Activated naive CD4-positive, alpha-beta T cell treated with anti-CD3 and anti-CD28 coated beads, Interleukin-2, amount 10 ng/mL, durations not matched to agents 7 days and 5 days (primary cell): ENCODE results near the gene CPSF2.

Experiments used
- CTCF ChIA-PET: fragments of 350-600 bp; sonication (Branson Sonifier 250); formaldehyde crosslinking; loops from one replicate; lab custom pipeline; 2021; ENCODE audit warnings: antibody characterized with exemption; lab: Charles Lee
- DNase-seq: peaks from one replicate; pipeline ENCODE4 v3.0.0-alpha.2; 2020
- H3K27ac Mint-ChIP-seq: one replicate; pipeline ENCODE4 v1.8.0; 2021; ENCODE audit warnings: mild to moderate bottlenecking, moderate library complexity, mixed read lengths
- H3K27me3 Mint-ChIP-seq: one replicate; pipeline ENCODE4 v1.8.0; 2021; ENCODE audit warnings: mild to moderate bottlenecking, mixed read lengths
- H3K36me3 Mint-ChIP-seq: one replicate; pipeline ENCODE4 v1.8.0; 2021; ENCODE audit warnings: mixed read lengths
- H3K4me1 Mint-ChIP-seq: one replicate; pipeline ENCODE4 v1.8.0; 2021; ENCODE audit warnings: mixed read lengths
- H3K4me3 Mint-ChIP-seq: one replicate; pipeline ENCODE4 v1.8.0; 2021; ENCODE audit warnings: mild to moderate bottlenecking, moderate library complexity, mixed read lengths
- H3K9me3 Mint-ChIP-seq: one replicate; pipeline ENCODE4 v1.8.0; 2021; ENCODE audit warnings: mixed read lengths

Gene CPSF2

GRCh38 chr14:92121670-92122350 is at the start of gene CPSF2, which contains the start of gene NDUFB1:
CPSF2 (plus strand) TSS chr14:92121969; CDS start chr14:92130985, 9,016 bp downstream.
NDUFB1 (minus strand) TSS chr14:92121706; CDS start chr14:92117637, 4,069 bp downstream.
- H3K27ac Mint-ChIP-seq, result peak within 1 kb of the TSS; percentile 98
- CTCF ChIA-PET, result interaction anchor here (0.5 to 1.7 kb wide), 3 partner anchors 16 to 230 kb away, joined by 3 to 8 read pairs (median 4); partner anchors contain the start of gene ATXN3
- H3K27me3 Mint-ChIP-seq, result no peaks in the 10 kb centered on the region
- H3K36me3 Mint-ChIP-seq, result peaks cover 33% of the 10 kb centered on the region
- peak within 1 kb of the TSS; percentile 91 for H3K4me3 Mint-ChIP-seq
- peak; percentile 92 for DNase-seq
- H3K9me3 Mint-ChIP-seq, result no peaks in the 10 kb centered on the region
- peaks cover 41% of the 10 kb centered on the region for H3K4me1 Mint-ChIP-seq

- Mint-ChIP-seq H3K36me3 (peaks cover 12% of the 10 kb centered on the region), H3K9me3 (no peaks in the 10 kb centered on the region), H3K4me1 (no peaks in the 10 kb centered on the region), H3K27ac (no peak overlapping the region), H3K27me3 (no peaks in the 10 kb centered on the region), H3K4me3 (no peak overlapping the region)
- no peak for DNase-seq
- CTCF ChIA-PET, result interaction anchor here (1.4 kb wide), 1 partner anchor 12 kb away, joined by 3 read pairs; no protein-coding TSS in a partner anchor
Measured at GRCh38 chr14:92074555-92074954, 47.2 kb upstream of the CPSF2 start.

- H3K4me3 Mint-ChIP-seq, result no peak overlapping the region
- H3K9me3 Mint-ChIP-seq, result no peaks in the 10 kb centered on the region
- CTCF ChIA-PET, result interaction anchor here (1.5 kb wide), 1 partner anchor 18 kb away, joined by 4 read pairs; the partner anchor contains the start of gene ATXN3
Measured at GRCh38 chr14:92088494-92088893, 33.3 kb upstream of the CPSF2 start.

GRCh38 chr14:92093320-92093719 is 28.4 kb upstream of the CPSF2 start:
- Mint-ChIP-seq H3K27ac (no peak overlapping the region), H3K36me3 (peaks cover 15% of the 10 kb centered on the region), H3K4me1 (no peaks in the 10 kb centered on the region), H3K4me3 (no peak overlapping the region), H3K9me3 (no peaks in the 10 kb centered on the region), H3K27me3 (no peaks in the 10 kb centered on the region)
- CTCF ChIA-PET, result no interaction called here
- no peak for DNase-seq

More at GRCh38 chr14:92088494-92088893, 33.3 kb upstream of the CPSF2 start:
- Mint-ChIP-seq H3K4me1 (no peaks in the 10 kb centered on the region), H3K27me3 (no peaks in the 10 kb centered on the region), H3K27ac (no peak overlapping the region), H3K36me3 (peaks cover 29% of the 10 kb centered on the region)
- no peak for DNase-seq

GRCh38 chr14:92099802-92100201 is 22.0 kb upstream of the CPSF2 start:
- H3K9me3 Mint-ChIP-seq, result no peaks in the 10 kb centered on the region
- no peak for DNase-seq
- H3K27me3 Mint-ChIP-seq, result no peaks in the 10 kb centered on the region
- peaks cover 15% of the 10 kb centered on the region for H3K4me1 Mint-ChIP-seq
- no peak overlapping the region for H3K27ac Mint-ChIP-seq
- H3K36me3 Mint-ChIP-seq, result peaks cover 4% of the 10 kb centered on the region
- CTCF ChIA-PET, result no interaction called here
- no peak overlapping the region for H3K4me3 Mint-ChIP-seq

- no peaks in the 10 kb centered on the region for H3K36me3 Mint-ChIP-seq
- H3K4me1 Mint-ChIP-seq, result peaks cover 34% of the 10 kb centered on the region
- H3K27me3 Mint-ChIP-seq, result no peaks in the 10 kb centered on the region
- CTCF ChIA-PET, result interaction anchor here (0.8 to 1.5 kb wide), 2 partner anchors 17 to 583 kb away, joined by 3 read pairs; no protein-coding TSS in a partner anchor
- no peaks in the 10 kb centered on the region for H3K9me3 Mint-ChIP-seq
- DNase-seq, result no peak
- no peak overlapping the region for H3K4me3 Mint-ChIP-seq
- H3K27ac Mint-ChIP-seq, result no peak overlapping the region
Measured at GRCh38 chr14:92103363-92103989, 18.3 kb upstream of the CPSF2 start.

- H3K9me3 Mint-ChIP-seq, result no peaks in the 10 kb centered on the region
- H3K27me3 Mint-ChIP-seq, result peaks cover 4% of the 10 kb centered on the region
- CTCF ChIA-PET, result interaction anchor here (1.1 to 2.2 kb wide), 7 partner anchors 11 to 30 kb away, joined by 3 to 13 read pairs (median 4); partner anchors contain the start of genes CPSF2 and NDUFB1
- no peak for DNase-seq
- peaks cover 39% of the 10 kb centered on the region for H3K4me1 Mint-ChIP-seq
- H3K36me3 Mint-ChIP-seq, result no peaks in the 10 kb centered on the region
- H3K27ac Mint-ChIP-seq, result peak overlapping the region; percentile 88
- peak overlapping the region; percentile 88 for H3K4me3 Mint-ChIP-seq
Measured at GRCh38 chr14:92105073-92105892, 16.5 kb upstream of the CPSF2 start.

- H3K27me3 Mint-ChIP-seq, result peaks cover 4% of the 10 kb centered on the region
- H3K4me1 Mint-ChIP-seq, result peaks cover 39% of the 10 kb centered on the region
- peak overlapping the region; percentile 88 for H3K27ac Mint-ChIP-seq
- peak; percentile 46 for DNase-seq
- peak overlapping the region; percentile 88 for H3K4me3 Mint-ChIP-seq
- H3K36me3 Mint-ChIP-seq, result no peaks in the 10 kb centered on the region
- CTCF ChIA-PET, result interaction anchor here (0.7 to 2.2 kb wide), 12 partner anchors 11 to 246 kb away, joined by 3 to 13 read pairs (median 4); partner anchors contain the start of genes CPSF2 and NDUFB1
- H3K9me3 Mint-ChIP-seq, result no peaks in the 10 kb centered on the region
Measured at GRCh38 chr14:92105893-92106142, 16.0 kb upstream of the CPSF2 start.

- DNase-seq, result peak; percentile 96
- peaks cover 4% of the 10 kb centered on the region for H3K27me3 Mint-ChIP-seq
- H3K27ac Mint-ChIP-seq, result peak within 1 kb of the TSS; percentile 88
- CTCF ChIA-PET, result interaction anchor here (0.5 to 3.0 kb wide), 18 partner anchors 10 to 597 kb away, joined by 3 to 26 read pairs (median 4); partner anchors contain the start of genes CPSF2, NDUFB1 and TRIP11
- H3K4me1 Mint-ChIP-seq, result peaks cover 39% of the 10 kb centered on the region
- peak within 1 kb of the TSS; percentile 88 for H3K4me3 Mint-ChIP-seq
- H3K9me3 Mint-ChIP-seq, result no peaks in the 10 kb centered on the region
- H3K36me3 Mint-ChIP-seq, result no peaks in the 10 kb centered on the region
Measured at GRCh38 chr14:92106143-92106926, 15.4 kb upstream of the CPSF2 start, which contains the start of gene ATXN3. ATXN3 (minus strand) TSS chr14:92106582; CDS start chr14:92106552, 30 bp downstream.

- Mint-ChIP-seq H3K4me1 (peaks cover 30% of the 10 kb centered on the region), H3K9me3 (no peaks in the 10 kb centered on the region), H3K4me3 (no peak overlapping the region), H3K27ac (no peak overlapping the region), H3K27me3 (peaks cover 4% of the 10 kb centered on the region), H3K36me3 (no peaks in the 10 kb centered on the region)
- peak; percentile 23 for DNase-seq
- CTCF ChIA-PET, result interaction anchor here (0.6 to 3.0 kb wide), 3 partner anchors 8 to 170 kb away, joined by 3 to 26 read pairs (median 5); no protein-coding TSS in a partner anchor
Measured at GRCh38 chr14:92108345-92109254, 13.2 kb upstream of the CPSF2 start.

GRCh38 chr14:92109490-92109889 is 12.3 kb upstream of the CPSF2 start:
- Mint-ChIP-seq H3K4me3 (no peak overlapping the region), H3K27me3 (peaks cover 4% of the 10 kb centered on the region), H3K36me3 (no peaks in the 10 kb centered on the region), H3K9me3 (no peaks in the 10 kb centered on the region), H3K4me1 (peaks cover 25% of the 10 kb centered on the region), H3K27ac (no peak overlapping the region)
- DNase-seq, result no peak
- CTCF ChIA-PET, result no interaction called here

- H3K9me3 Mint-ChIP-seq, result no peaks in the 10 kb centered on the region
- CTCF ChIA-PET, result interaction anchor here (1.0 to 3.3 kb wide), 3 partner anchors 14 to 18 kb away, joined by 3 to 26 read pairs (median 8); partner anchors contain the start of gene ATXN3
- no peaks in the 10 kb centered on the region for H3K27me3 Mint-ChIP-seq
- peaks cover 40% of the 10 kb centered on the region for H3K4me1 Mint-ChIP-seq
- peak overlapping the region; percentile 91 for H3K4me3 Mint-ChIP-seq
- peak overlapping the region; percentile 98 for H3K27ac Mint-ChIP-seq
- no peak for DNase-seq
- H3K36me3 Mint-ChIP-seq, result peaks cover 36% of the 10 kb centered on the region
Measured at GRCh38 chr14:92121207-92121669, 531 bp upstream of the CPSF2 start.
